Peyer's patch (tissue), 4 donors: ENCODE data around the gene ARF4. TPM values are rescaled to one million over a fixed set of nuclear protein-coding genes. Genes with fewer than 3 reads are reported as not detected.
A peak's percentile ranks its signal among the peaks of the same experiment; 100 is the strongest.

Source experiments
- DNase-seq, 3 donors: peaks; one replicate each; pipeline ENCODE4 v3.0.0-alpha.2; 2017 to 2019
- H3K27ac ChIP-seq, 4 donors: fragments of 200-600 bp; sonication (generic); one replicate each; pipeline ENCODE4 v1.5.1; 2016 to 2019
- H3K27me3 ChIP-seq, 2 donors: fragments of 200-600 bp; sonication (generic); one replicate each; pipeline ENCODE4 v1.5.1; 2019
- H3K36me3 ChIP-seq, 3 donors: fragments of 200-600 bp; sonication (generic); one replicate each; pipeline ENCODE4 v1.5.1; 2016 to 2019
- H3K4me1 ChIP-seq, 4 donors: fragments of 200-600 bp; sonication (generic); one replicate each; pipeline ENCODE4 v1.5.1; 2016 to 2019
- H3K4me3 ChIP-seq, 4 donors: fragments of 200-600 bp; sonication (generic); 1 replicate in 3 of 4; 2 replicates in 1 of 4; pipeline ENCODE4 v1.5.1; 2016 to 2019; ENCODE audit warnings: mild to moderate bottlenecking in 1 of 4
- H3K9me3 ChIP-seq, 4 donors: fragments of 200-600 bp; sonication (generic); one replicate each; pipeline ENCODE4 v1.5.1; 2016 to 2019; ENCODE audit warnings: mild to moderate bottlenecking in 1 of 4
- CTCF ChIP-seq, 6 experiments: fragments of 450-650 bp in 4 of 6; fragments of 200-600 bp in 2 of 6; sonication (generic) in 1 of 6; IDR thresholded peaks; one replicate each; pipeline ENCODE4 v1.5.1; 2017 to 2019; ENCODE audit warnings: antibody characterized with exemption in 6 of 6, mild to moderate bottlenecking in 3 of 6, moderate library complexity in 1 of 6
- POLR2A ChIP-seq, 2 donors: fragments of 450-650 bp; IDR thresholded peaks; one replicate each; pipeline ENCODE4 v1.5.1; 2017; ENCODE audit warnings: antibody characterized with exemption in 2 of 2, mild to moderate bottlenecking in 2 of 2, moderate library complexity in 2 of 2
- total RNA-seq, 4 donors: library from RNA; depleted of rRNA; stranded (reverse); fragments of >200 nt; gene quantifications; one replicate each; pipeline ENCODE4 v1.1.0, GENCODE V29; 2016

Gene ARF4
- total RNA-seq, 4 donors from 2014 or later, result 35.4 to 128 (median 82.9) TPM

- Histone ChIP-seq H3K27ac (no peak overlapping the region), H3K4me3 (no peak overlapping the region), H3K9me3 (no peaks in the 10 kb centered on the region), H3K27me3 (no peaks in the 10 kb centered on the region), H3K36me3 (no peaks in the 10 kb centered on the region), H3K4me1 (peaks cover 0 to 40% (median 5%) of the 10 kb centered on the region in 4 donors)
- no peak for TF ChIP-seq CTCF (IDR thresholded peaks at IDR 0.05)
- no peak for TF ChIP-seq POLR2A (IDR thresholded peaks at IDR 0.05)
- DNase-seq, result no peak
Measured at GRCh38 chr3:57594144-57594543, 3.0 kb downstream of the ARF4 start.

- Histone ChIP-seq H3K27ac (no peak overlapping the region), H3K4me3 (no peak overlapping the region), H3K27me3 (no peaks in the 10 kb centered on the region), H3K9me3 (no peaks in the 10 kb centered on the region), H3K4me1 (peaks cover 0 to 32% (median 0%) of the 10 kb centered on the region in 4 donors), H3K36me3 (no peaks in the 10 kb centered on the region)
- DNase-seq, result no peak
- no peak for TF ChIP-seq CTCF (IDR thresholded peaks at IDR 0.05)
- no peak for TF ChIP-seq POLR2A (IDR thresholded peaks at IDR 0.05)
Measured at GRCh38 chr3:57592306-57592705, 4.8 kb downstream of the ARF4 start.

- DNase-seq, result no peak
- Histone ChIP-seq H3K36me3 (peaks cover 0 to 2% (median 0%) of the 10 kb centered on the region in 3 donors), H3K4me1 (peaks cover 0 to 19% (median 0%) of the 10 kb centered on the region in 4 donors)
Measured at GRCh38 chr3:57587905-57588304, 9.2 kb downstream of the ARF4 start.

GRCh38 chr3:57586778-57587177 lies 10.4 kb downstream of the ARF4 start:
- no peak overlapping the region for H3K27ac ChIP-seq
- peaks cover 0 to 11% (median 0%) of the 10 kb centered on the region in 4 donors for H3K4me1 ChIP-seq
- H3K4me3 ChIP-seq, result no peak overlapping the region
- TF ChIP-seq POLR2A (IDR thresholded peaks at IDR 0.05), result no peak
- TF ChIP-seq CTCF (IDR thresholded peaks at IDR 0.05), result no peak
- H3K27me3 ChIP-seq, result no peaks in the 10 kb centered on the region
- H3K36me3 ChIP-seq, result peaks cover 0 to 13% (median 0%) of the 10 kb centered on the region in 3 donors
- H3K9me3 ChIP-seq, result no peaks in the 10 kb centered on the region
- no peak for DNase-seq

More at GRCh38 chr3:57587905-57588304, 9.2 kb downstream of the ARF4 start:
- no peaks in the 10 kb centered on the region for H3K27me3 ChIP-seq
- TF ChIP-seq CTCF (IDR thresholded peaks at IDR 0.05), result no peak
- TF ChIP-seq POLR2A (IDR thresholded peaks at IDR 0.05), result no peak
- H3K9me3 ChIP-seq, result no peaks in the 10 kb centered on the region
- no peak overlapping the region for H3K27ac ChIP-seq
- H3K4me3 ChIP-seq, result no peak overlapping the region

- no peak for DNase-seq
- H3K36me3 ChIP-seq, result peaks cover 0 to 30% (median 0%) of the 10 kb centered on the region in 3 donors
- H3K4me1 ChIP-seq, result peaks cover 0 to 11% (median 0%) of the 10 kb centered on the region in 4 donors
- peak overlapping the region in 1 of 4 donors; percentile 23 for H3K27ac ChIP-seq
- H3K4me3 ChIP-seq, result no peak overlapping the region
- TF ChIP-seq POLR2A (IDR thresholded peaks at IDR 0.05) (no peak), CTCF (IDR thresholded peaks at IDR 0.05) (no peak)
- H3K9me3 ChIP-seq, result no peaks in the 10 kb centered on the region
- no peaks in the 10 kb centered on the region for H3K27me3 ChIP-seq
Measured at GRCh38 chr3:57583544-57583943, 13.6 kb downstream of the ARF4 start.
